Muscle layer of colon (tissue), 2 donors: ENCODE results near the gene NUP210.

Source experiments
- H3K27ac ChIP-seq: one replicate; pipeline ENCODE4 v1.7.0; 2013; ENCODE audit warnings: low read depth, mild to moderate bottlenecking, low read length, moderate library complexity
- H3K27me3 ChIP-seq, 2 donors: one replicate each; pipeline ENCODE4 v1.7.0; 2013; ENCODE audit warnings: low read length in 2 of 2, mild to moderate bottlenecking in 2 of 2; ENCODE audit not compliant: insufficient read depth in 2 of 2, control insufficient read depth in 1 of 2
- H3K36me3 ChIP-seq: one replicate; pipeline ENCODE4 v1.7.0; 2013; ENCODE audit warnings: mild to moderate bottlenecking, low read length; ENCODE audit not compliant: insufficient read depth
- H3K4me1 ChIP-seq: one replicate; pipeline ENCODE4 v1.7.0; 2013; ENCODE audit warnings: mild to moderate bottlenecking, low read length; ENCODE audit not compliant: insufficient read depth
- H3K4me3 ChIP-seq, 2 donors: one replicate each; pipeline ENCODE4 v1.7.0; 2013; ENCODE audit warnings: low read length in 2 of 2, low read depth in 1 of 2, mild to moderate bottlenecking in 1 of 2, moderate library complexity in 1 of 2
- H3K9ac ChIP-seq: one replicate; pipeline ENCODE4 v1.7.0; 2013; ENCODE audit warnings: low read length
- H3K9me3 ChIP-seq: one replicate; pipeline ENCODE4 v1.7.0; 2013; ENCODE audit warnings: mild to moderate bottlenecking, low read length
- donor health status: abdominal sarcoma.
- donor health status: Adenocarcinoma of cecum.

NUP210 gene

GRCh38 chr3:13427662-13428603, 7.8 kb upstream of the NUP210 start:
- Histone ChIP-seq H3K36me3 (no peaks in the 10 kb centered on the region), H3K27me3 (no peaks in the 10 kb centered on the region), H3K4me3 (no peak overlapping the region), H3K9ac (no peak overlapping the region), H3K27ac (no peak overlapping the region), H3K9me3 (no peaks in the 10 kb centered on the region), H3K4me1 (no peaks in the 10 kb centered on the region)

GRCh38 chr3:13426591-13426990, 6.5 kb upstream of the NUP210 start:
- H3K36me3 ChIP-seq, result no peaks in the 10 kb centered on the region
- H3K27ac ChIP-seq, result no peak overlapping the region
- H3K27me3 ChIP-seq, result no peaks in the 10 kb centered on the region
- H3K4me1 ChIP-seq, result no peaks in the 10 kb centered on the region
- no peaks in the 10 kb centered on the region for H3K9me3 ChIP-seq
- no peak overlapping the region for H3K9ac ChIP-seq
- no peak overlapping the region for H3K4me3 ChIP-seq

- H3K36me3 ChIP-seq, result no peaks in the 10 kb centered on the region
- H3K27me3 ChIP-seq, result no peaks in the 10 kb centered on the region
- no peaks in the 10 kb centered on the region for H3K4me1 ChIP-seq
- H3K27ac ChIP-seq, result no peak overlapping the region
- no peaks in the 10 kb centered on the region for H3K9me3 ChIP-seq
- no peak overlapping the region for H3K4me3 ChIP-seq
- H3K9ac ChIP-seq, result no peak overlapping the region
These were observed 5.6 kb upstream of the NUP210 start for GRCh38 chr3:13425689-13426088.

GRCh38 chr3:13424865-13425617, 4.9 kb upstream of the NUP210 start:
- Histone ChIP-seq H3K4me1 (no peaks in the 10 kb centered on the region), H3K36me3 (no peaks in the 10 kb centered on the region), H3K27me3 (no peaks in the 10 kb centered on the region), H3K4me3 (no peak overlapping the region), H3K27ac (no peak overlapping the region), H3K9me3 (no peaks in the 10 kb centered on the region), H3K9ac (no peak overlapping the region)

GRCh38 chr3:13424141-13424844, 4.2 kb upstream of the NUP210 start:
- Histone ChIP-seq H3K27ac (no peak overlapping the region), H3K27me3 (peaks cover 0 to 2% of the 10 kb centered on the region in 2 donors), H3K4me1 (no peaks in the 10 kb centered on the region), H3K36me3 (no peaks in the 10 kb centered on the region), H3K4me3 (no peak overlapping the region), H3K9me3 (no peaks in the 10 kb centered on the region), H3K9ac (no peak overlapping the region)

GRCh38 chr3:13420831-13421765, 976 bp upstream of the NUP210 start:
- Histone ChIP-seq H3K4me3 (no peak overlapping the region), H3K4me1 (peaks cover 3% of the 10 kb centered on the region), H3K36me3 (no peaks in the 10 kb centered on the region), H3K9me3 (no peaks in the 10 kb centered on the region), H3K27me3 (peaks cover 0 to 4% of the 10 kb centered on the region in 2 donors), H3K9ac (no peak overlapping the region), H3K27ac (no peak overlapping the region)

- Histone ChIP-seq H3K36me3 (no peaks in the 10 kb centered on the region), H3K4me3 (peak overlapping the region; percentile 58), H3K4me1 (peaks cover 3% of the 10 kb centered on the region), H3K9me3 (no peaks in the 10 kb centered on the region), H3K27me3 (peaks cover 0 to 4% of the 10 kb centered on the region in 2 donors), H3K9ac (no peak overlapping the region), H3K27ac (no peak overlapping the region)
These were observed 547 bp downstream of the NUP210 start for GRCh38 chr3:13419505-13420044.

GRCh38 chr3:13417166-13417947, 2.8 kb downstream of the NUP210 start:
- Histone ChIP-seq H3K36me3 (no peaks in the 10 kb centered on the region), H3K27me3 (peaks cover 0 to 4% of the 10 kb centered on the region in 2 donors), H3K9ac (no peak overlapping the region), H3K4me3 (no peak overlapping the region), H3K9me3 (no peaks in the 10 kb centered on the region), H3K4me1 (peaks cover 3% of the 10 kb centered on the region), H3K27ac (no peak overlapping the region)

GRCh38 chr3:13415997-13416793, 3.9 kb downstream of the NUP210 start:
- Histone ChIP-seq H3K27ac (no peak overlapping the region), H3K4me3 (no peak overlapping the region), H3K36me3 (no peaks in the 10 kb centered on the region), H3K9ac (no peak overlapping the region), H3K4me1 (peaks cover 3% of the 10 kb centered on the region), H3K9me3 (no peaks in the 10 kb centered on the region), H3K27me3 (peaks cover 0 to 4% of the 10 kb centered on the region in 2 donors)
